ENCODE data around the gene SELPLG.
"Not testable (repeated sequence)": the region's sequence is repeated elsewhere in the genome, so short reads cannot be mapped to it uniquely, and the experiment has no call there.

SELPLG gene, protein sequence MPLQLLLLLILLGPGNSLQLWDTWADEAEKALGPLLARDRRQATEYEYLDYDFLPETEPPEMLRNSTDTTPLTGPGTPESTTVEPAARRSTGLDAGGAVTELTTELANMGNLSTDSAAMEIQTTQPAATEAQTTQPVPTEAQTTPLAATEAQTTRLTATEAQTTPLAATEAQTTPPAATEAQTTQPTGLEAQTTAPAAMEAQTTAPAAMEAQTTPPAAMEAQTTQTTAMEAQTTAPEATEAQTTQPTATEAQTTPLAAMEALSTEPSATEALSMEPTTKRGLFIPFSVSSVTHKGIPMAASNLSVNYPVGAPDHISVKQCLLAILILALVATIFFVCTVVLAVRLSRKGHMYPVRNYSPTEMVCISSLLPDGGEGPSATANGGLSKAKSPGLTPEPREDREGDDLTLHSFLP

GRCh38 chr12:108633534-108634248, at the start of gene SELPLG:
Gene SELPLG (minus strand): TSS chr12:108633894. CDS start chr12:108624307, 9,587 bp downstream.
- DNase-seq (ENCODE audit: low spot score) = no peak

GRCh38 chr12:108681317-108681716, 47.6 kb upstream of the SELPLG start:
- no peak for DNase-seq (ENCODE audit: low spot score)

DNA sequence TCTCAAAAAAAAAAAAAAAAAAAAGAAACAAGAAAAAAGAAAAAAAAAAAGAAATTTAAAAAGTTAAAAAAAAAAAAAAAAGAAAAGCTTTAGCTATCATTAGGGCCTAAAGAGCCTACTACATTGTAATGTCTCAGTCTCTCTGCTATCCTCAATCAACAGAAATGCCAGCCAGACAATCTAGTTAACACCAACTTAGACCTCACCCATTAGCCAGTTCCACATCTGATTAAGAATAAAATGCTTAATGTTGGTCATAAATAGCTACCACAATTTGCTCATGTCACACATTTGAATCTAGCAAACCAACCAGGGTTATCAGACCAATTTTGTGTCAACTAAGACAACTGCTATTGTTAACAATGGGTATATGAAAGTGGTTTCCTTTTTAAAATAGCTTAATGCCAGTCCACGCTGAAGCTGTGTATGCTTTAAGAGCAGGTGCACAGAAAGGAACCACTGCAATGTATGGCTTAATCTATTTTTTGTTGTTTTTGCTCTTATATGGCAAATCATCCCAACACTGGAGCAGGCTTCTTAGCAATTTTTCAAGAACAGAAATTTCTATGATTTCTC, 45.5 kb upstream of the SELPLG start:
- DNase-seq (ENCODE audit: low spot score) = no peak

GRCh38 chr12:108678104-108678730, 44.5 kb upstream of the SELPLG start:
- DNase-seq (ENCODE audit: low spot score) = no peak

GRCh38 chr12:108677381-108677780, 43.7 kb upstream of the SELPLG start:
- DNase-seq (ENCODE audit: low spot score) = no peak

GRCh38 chr12:108676707-108677106, 43.0 kb upstream of the SELPLG start:
- no peak for DNase-seq (ENCODE audit: low spot score)

GRCh38 chr12:108675792-108676191, 42.1 kb upstream of the SELPLG start:
- DNase-seq (ENCODE audit: low spot score) = no peak

GRCh38 chr12:108672054-108672453, 38.4 kb upstream of the SELPLG start:
- DNase-seq (ENCODE audit: low spot score) = no peak

- DNase-seq (ENCODE audit: low spot score) = no peak
Observed at GRCh38 chr12:108671110-108671509, 37.4 kb upstream of the SELPLG start.

DNA sequence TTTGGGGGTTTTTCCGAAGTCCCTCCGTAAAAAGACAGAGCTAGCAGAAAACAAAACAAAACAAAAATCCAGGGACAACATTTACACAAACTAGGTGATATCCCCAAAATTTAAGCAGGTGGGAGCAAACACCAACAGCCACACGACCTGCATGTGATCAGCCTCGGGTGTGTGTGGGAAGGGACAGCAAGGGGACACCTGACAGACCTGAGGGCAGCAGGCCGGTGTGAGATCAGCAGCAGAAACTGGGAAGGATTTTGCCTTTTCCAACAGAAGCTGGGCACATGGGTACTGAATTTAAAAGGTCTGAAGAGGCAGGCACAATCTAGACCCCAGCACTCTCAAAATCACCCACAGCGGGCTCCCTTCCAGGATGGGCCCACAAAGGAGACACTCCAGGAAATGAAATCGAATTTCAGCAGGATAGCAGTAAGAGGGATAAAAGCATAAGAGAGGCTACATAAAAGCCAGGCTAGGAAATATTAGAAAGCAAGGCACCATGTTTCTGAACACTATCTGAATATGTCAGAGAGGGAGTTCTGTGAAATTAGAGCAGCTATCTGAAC, 36.5 kb upstream of the SELPLG start:
- no peak for DNase-seq (ENCODE audit: low spot score)

- no peak for DNase-seq (ENCODE audit: low spot score)
Observed at GRCh38 chr12:108668542-108668941, 34.8 kb upstream of the SELPLG start.

DNA sequence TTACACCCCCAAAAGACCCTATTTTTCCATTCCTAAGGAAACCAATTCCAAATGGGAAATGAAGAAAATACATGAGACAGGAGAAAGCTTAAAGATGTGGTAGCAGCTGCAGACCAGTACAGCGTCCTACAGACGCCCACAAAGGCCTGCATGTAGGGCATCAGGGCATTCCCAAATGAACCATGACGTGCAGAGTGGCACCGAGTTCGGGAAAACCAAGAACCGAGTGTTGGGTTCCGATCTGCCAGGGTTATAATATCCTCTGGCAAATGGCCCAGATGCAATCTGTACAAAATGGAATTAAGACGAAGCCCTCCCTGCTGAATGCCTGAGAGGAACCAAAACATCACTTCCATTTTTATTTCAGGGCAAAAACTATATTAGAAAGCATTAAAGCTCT, 34.4 kb upstream of the SELPLG start:
- no peak for DNase-seq (ENCODE audit: low spot score)

- DNase-seq (ENCODE audit: low spot score) = no peak
Observed at GRCh38 chr12:108667349-108667748, 33.7 kb upstream of the SELPLG start.

GRCh38 chr12:108666401-108666881, 32.7 kb upstream of the SELPLG start:
- DNase-seq (ENCODE audit: low spot score) = no peak

GRCh38 chr12:108665608-108666202, 32.0 kb upstream of the SELPLG start:
- DNase-seq (ENCODE audit: low spot score) = no peak

DNA sequence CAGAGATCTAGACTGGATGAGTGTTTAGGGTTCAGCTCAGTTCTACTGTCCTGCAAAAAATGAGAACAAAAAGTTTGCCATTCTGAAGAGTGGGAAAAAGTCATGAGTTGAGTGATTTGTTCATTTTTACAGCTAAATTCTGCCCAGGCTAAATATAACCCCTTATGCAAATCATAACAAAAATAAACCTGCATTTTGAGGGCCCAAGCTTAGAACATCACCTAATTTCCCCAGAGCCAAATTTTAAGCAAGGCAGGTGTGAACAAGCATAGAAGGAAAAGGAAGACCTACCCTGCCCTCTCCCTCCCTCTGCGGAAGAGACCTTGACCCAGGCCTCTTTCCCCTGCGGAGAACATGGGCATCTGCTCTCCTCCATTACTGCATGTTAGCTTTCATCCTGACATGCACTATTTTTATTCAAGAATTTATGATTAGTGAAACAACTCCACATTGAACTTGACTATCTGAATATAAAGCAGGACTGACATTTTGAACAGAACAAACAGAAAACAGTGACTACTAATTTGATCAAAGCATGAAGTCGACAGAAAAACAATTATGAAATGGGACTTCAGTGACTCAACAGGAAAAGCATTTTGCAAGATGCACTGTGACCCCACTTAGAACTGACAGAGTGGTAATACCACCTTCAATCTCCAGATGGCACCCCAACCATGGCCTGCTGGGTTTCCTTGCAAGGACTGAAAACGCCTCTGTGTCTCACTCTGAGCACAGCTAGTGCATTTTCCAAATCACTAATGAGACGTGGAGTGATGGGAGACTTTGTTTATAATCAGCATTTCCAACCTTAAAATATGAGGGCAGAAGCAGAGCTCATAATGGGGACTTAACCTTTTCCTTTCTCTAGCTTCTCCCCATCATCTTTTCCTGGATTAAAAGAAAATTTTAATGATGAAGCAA, 30.9 kb upstream of the SELPLG start:
- DNase-seq (ENCODE audit: low spot score) = peak; percentile 95

DNA sequence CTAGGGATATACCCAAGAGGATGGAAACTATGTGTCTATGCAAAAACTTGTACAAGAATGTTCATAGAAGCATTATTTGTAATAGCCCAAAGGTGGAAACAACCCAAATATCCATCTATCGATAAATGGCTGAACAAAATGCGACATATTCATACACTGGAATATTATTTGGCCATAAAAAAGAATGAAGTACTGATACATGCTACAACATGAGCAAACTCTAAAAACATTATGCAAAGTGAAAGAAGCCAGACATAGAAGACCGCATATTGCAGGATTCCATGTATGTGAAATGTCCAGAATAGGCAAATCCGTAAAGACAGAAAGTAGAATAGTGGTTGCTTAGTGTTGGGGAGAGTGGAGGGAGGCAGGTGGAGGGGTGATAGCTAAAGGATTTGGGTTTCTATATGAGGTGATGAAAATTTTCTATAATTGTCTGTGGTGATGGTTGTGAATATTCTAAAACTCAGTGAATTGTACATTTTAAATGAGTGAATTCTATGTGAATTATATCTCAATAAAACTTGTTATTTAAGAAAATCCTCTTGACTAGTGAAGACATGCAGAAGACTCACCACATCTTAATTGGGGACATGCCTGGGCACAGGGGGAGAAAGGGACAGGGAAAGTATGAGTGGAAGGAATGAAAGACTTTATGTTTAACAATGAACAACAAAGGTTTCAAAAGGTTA, 29.8 kb upstream of the SELPLG start:
- DNase-seq (ENCODE audit: low spot score) = no peak

- DNase-seq (ENCODE audit: low spot score) = not testable (repeated sequence)
Observed at GRCh38 chr12:108658115-108658514, 24.4 kb upstream of the SELPLG start.

DNA sequence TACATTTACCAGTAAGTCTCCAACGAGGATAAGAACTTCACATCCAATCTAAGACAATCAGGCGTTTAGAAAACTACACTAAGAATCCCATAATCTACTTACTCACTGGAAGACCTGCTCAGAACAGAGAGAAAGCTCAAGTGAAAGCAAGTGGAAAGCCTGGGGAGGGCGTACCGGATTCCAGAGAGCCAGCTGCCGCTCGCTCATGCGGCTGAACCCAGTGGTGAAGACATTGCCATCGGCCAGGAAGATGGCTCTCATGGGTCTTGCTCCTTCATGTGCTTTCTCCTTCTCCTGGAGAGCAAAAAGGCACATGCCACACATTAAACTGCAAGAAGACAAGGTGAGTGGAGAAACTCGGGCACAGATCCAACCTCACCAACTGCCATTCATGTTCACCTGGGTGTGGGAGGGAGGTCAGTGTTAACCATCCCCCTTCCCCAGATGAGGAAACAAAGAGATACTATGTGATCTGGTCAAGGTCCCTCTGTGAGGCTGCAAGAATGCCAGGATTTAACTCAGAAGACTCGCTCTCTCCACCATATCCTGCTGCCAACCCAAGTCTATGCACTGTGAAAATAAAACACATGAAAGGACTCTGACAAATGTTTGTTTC, 23.5 kb upstream of the SELPLG start:
- DNase-seq (ENCODE audit: low spot score) = no peak
